HepG2 (cell line): ENCODE measurements around the gene SH3BP5. TPM values are rescaled to one million over a fixed set of nuclear protein-coding genes. Genes with fewer than 3 reads are reported as not detected.
A peak's percentile ranks its signal among the peaks of the same experiment; 100 is the strongest.

Experiments used
- AKAP8 ChIP-seq: sonication (generic); formaldehyde crosslinking; IDR thresholded peaks from 2 replicates; pipeline ENCODE4 v1.5.1; 2020; ENCODE audit warnings: mild to moderate bottlenecking, missing genetic modification reagents
- ARNT ChIP-seq: fragments of 450-650 bp; IDR thresholded peaks from 2 replicates; pipeline ENCODE4 v1.6.1; 2017
- ARNTL ChIP-seq: sonication (generic); formaldehyde crosslinking; IDR thresholded peaks from 2 replicates; pipeline ENCODE4 v1.4.0; 2020; ENCODE audit warnings: mild to moderate bottlenecking, missing genetic modification reagents
- DPF2 ChIP-seq: sonication (generic); formaldehyde crosslinking; IDR thresholded peaks from 2 replicates; pipeline ENCODE4 v1.4.0; 2020; ENCODE audit warnings: mild to moderate bottlenecking, low read depth, missing genetic modification reagents, borderline replicate concordance
- ETS1 ChIP-seq: sonication (generic); formaldehyde crosslinking; IDR thresholded peaks from 2 replicates; pipeline ENCODE4 v1.4.0; 2020; ENCODE audit warnings: missing genetic modification reagents
- HNRNPLL ChIP-seq: fragments of 200-400 bp; formaldehyde crosslinking; IDR thresholded peaks from 2 replicates; pipeline ENCODE4 v1.6.1; 2017; ENCODE audit warnings: mild to moderate bottlenecking, low read depth, low read length; ENCODE audit not compliant: poor library complexity, severe bottlenecking
- KAT8 ChIP-seq: IDR thresholded peaks from 2 replicates; pipeline ENCODE4 v1.6.1; 2016; ENCODE audit warnings: missing genetic modification reagents, missing compliant biosample characterization
- KLF11 ChIP-seq: IDR thresholded peaks from 2 replicates; pipeline ENCODE4 v1.6.1; 2016; ENCODE audit warnings: missing compliant biosample characterization
- KMT2A ChIP-seq: sonication (generic); formaldehyde crosslinking; IDR thresholded peaks from 2 replicates; pipeline ENCODE4 v1.4.0; 2020; ENCODE audit warnings: missing genetic modification reagents
- MIXL1 ChIP-seq: IDR thresholded peaks from 2 replicates; pipeline ENCODE4 v1.6.1; 2016
- NFIB ChIP-seq: sonication (generic); formaldehyde crosslinking; IDR thresholded peaks from 2 replicates; pipeline ENCODE4 v1.9.0; 2021; ENCODE audit warnings: missing genetic modification reagents, mild to moderate bottlenecking, borderline replicate concordance
- SP4 ChIP-seq: sonication (generic); formaldehyde crosslinking; IDR thresholded peaks from 2 replicates; pipeline ENCODE4 v1.8.1; 2023; ENCODE audit warnings: mild to moderate bottlenecking, missing genetic modification reagents
- TBL1XR1 ChIP-seq: fragments of 150-350 bp; IDR thresholded peaks from 2 replicates; pipeline ENCODE4 v1.6.1; 2014; ENCODE audit warnings: borderline replicate concordance, low read length; ENCODE audit not compliant: partially characterized antibody
- THAP11 ChIP-seq: IDR thresholded peaks from 2 replicates; pipeline ENCODE4 v1.6.1; 2016; ENCODE audit warnings: missing biosample characterization, missing genetic modification reagents
- ZNF501 ChIP-seq: sonication (generic); formaldehyde crosslinking; IDR thresholded peaks from 2 replicates; pipeline ENCODE4 v1.5.1; 2020; ENCODE audit warnings: mild to moderate bottlenecking, moderate library complexity, missing genetic modification reagents
- ZNF512 ChIP-seq: sonication (generic); formaldehyde crosslinking; IDR thresholded peaks from 2 replicates; pipeline ENCODE4 v1.4.0; 2020; ENCODE audit warnings: mild to moderate bottlenecking, missing genetic modification reagents
- ZNF552 ChIP-seq: sonication (generic); formaldehyde crosslinking; IDR thresholded peaks from 2 replicates; pipeline ENCODE4 v1.9.0; 2022; ENCODE audit warnings: missing genetic modification reagents, mild to moderate bottlenecking, borderline replicate concordance
- ZNF674 ChIP-seq: sonication (generic); formaldehyde crosslinking; IDR thresholded peaks from 2 replicates; pipeline ENCODE4 v1.5.0; 2020; ENCODE audit warnings: low read depth, mild to moderate bottlenecking, missing genetic modification reagents
- polyA plus RNA-seq, 8 experiments: library from polyadenylated mRNA; depleted of rRNA in 3 of 8; stranded (reverse) in 7 of 8; unstranded in 1 of 8; fragments of >200 nt; fragmentation: Illumina TruSeq in 4 of 8; extraction: Trizol in 4 of 8; gene quantifications; 2 replicates each; pipeline versions ENCODE4 v1.2.1 to v1.2.3, GENCODE V29; 2011 to 2016; ENCODE audit warnings: low read depth in 4 of 8, missing spikeins in 1 of 8, mixed read lengths in 1 of 8; ENCODE audit not compliant: insufficient read depth in 1 of 8
- total RNA-seq, 5 experiments: library from RNA; depleted of rRNA; stranded (reverse); fragments of >200 nt; fragmentation: Illumina TruSeq; extraction: Trizol; gene quantifications; 2 replicates each; pipeline ENCODE4 v1.2.3, GENCODE V29; 2016; ENCODE audit warnings: low read depth in 1 of 5
- TF ChIP-seq, protein P1 (sequence below): IDR thresholded peaks from 2 replicates; pipeline ENCODE4 v1.6.1; 2016; ENCODE audit warnings: missing compliant biosample characterization, missing genetic modification reagents, borderline replicate concordance
- TF ChIP-seq, protein P2 (sequence below): IDR thresholded peaks from 2 replicates; pipeline ENCODE4 v1.6.1; 2016; ENCODE audit warnings: missing genetic modification reagents, missing compliant biosample characterization
- TF ChIP-seq, protein P3 (sequence below): sonication (generic); formaldehyde crosslinking; IDR thresholded peaks from 2 replicates; pipeline ENCODE4 v1.4.0; 2020; ENCODE audit warnings: missing genetic modification reagents

The SH3BP5 gene
- total and polyA plus RNA-seq, 2 of the 13 experiments (the other 11 are each of a cell fraction or from before 2014, with no cell fraction given): 0.09 to 0.16 TPM

DNA sequence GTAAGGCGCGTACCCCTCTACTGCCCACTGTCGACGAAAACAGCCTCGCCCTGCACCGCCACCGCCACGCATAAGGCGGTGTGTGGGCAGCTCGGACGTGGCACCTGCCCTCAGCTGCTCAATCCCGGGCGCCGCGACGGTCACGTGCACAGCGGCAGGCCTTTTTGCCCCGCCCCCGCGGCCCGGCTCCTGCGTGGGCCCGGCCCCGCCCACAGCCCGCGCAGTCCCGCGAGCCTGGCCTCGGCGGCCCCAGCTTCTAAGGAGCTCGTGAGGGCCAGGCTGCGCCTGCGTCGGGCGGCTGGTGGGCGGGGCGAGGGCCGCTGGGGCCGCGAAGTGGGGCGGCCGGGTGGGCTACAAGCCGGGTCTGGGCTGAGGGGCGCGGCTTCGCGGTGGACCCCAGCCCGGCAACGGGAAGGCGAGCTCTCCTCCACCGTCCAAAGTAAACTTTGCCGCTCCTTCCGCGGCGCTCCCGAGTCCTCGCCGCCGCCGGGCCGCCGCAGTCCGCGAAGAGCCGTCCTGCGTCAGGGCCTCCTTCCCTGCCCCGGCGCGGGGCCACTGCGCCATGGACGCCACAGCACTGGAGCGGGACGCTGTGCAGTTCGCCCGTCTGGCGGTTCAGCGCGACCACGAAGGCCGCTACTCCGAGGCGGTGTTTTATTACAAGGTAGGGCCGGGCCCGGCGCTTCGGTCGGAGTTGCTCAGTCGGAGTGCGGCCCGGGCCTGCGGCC is 126.3 kb downstream of the SH3BP5 start, which contains the start of gene CAPN7 (continued):
- TF ChIP-seq ETS1 (CRISPR knock-in tag): peak; percentile 67; the same call in 1 of the 2 replicates
- TF ChIP-seq DPF2 (CRISPR knock-in tag): 0 out of 2 replicates have a peak, but pooled peaks have one; percentile 42
- TF ChIP-seq AKAP8 (CRISPR knock-in tag): peak; percentile 87
- TF ChIP-seq, protein P1, sequence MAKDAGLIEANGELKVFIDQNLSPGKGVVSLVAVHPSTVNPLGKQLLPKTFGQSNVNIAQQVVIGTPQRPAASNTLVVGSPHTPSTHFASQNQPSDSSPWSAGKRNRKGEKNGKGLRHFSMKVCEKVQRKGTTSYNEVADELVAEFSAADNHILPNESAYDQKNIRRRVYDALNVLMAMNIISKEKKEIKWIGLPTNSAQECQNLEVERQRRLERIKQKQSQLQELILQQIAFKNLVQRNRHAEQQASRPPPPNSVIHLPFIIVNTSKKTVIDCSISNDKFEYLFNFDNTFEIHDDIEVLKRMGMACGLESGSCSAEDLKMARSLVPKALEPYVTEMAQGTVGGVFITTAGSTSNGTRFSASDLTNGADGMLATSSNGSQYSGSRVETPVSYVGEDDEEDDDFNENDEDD: peak; percentile 89; the same call in 1 of the 2 replicates
- TF ChIP-seq KMT2A (CRISPR knock-in tag): peak; percentile 85
- TF ChIP-seq MIXL1: no peak
- TF ChIP-seq, protein P2, sequence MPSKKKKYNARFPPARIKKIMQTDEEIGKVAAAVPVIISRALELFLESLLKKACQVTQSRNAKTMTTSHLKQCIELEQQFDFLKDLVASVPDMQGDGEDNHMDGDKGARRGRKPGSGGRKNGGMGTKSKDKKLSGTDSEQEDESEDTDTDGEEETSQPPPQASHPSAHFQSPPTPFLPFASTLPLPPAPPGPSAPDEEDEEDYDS (CRISPR knock-in tag): peak; percentile 69
- peak; percentile 92 for TF ChIP-seq HNRNPLL
- 0 out of 2 replicates have a peak, but pooled peaks have one; percentile 15 for TF ChIP-seq KLF11 (CRISPR knock-in tag)
- TF ChIP-seq THAP11 (CRISPR knock-in tag): peak; percentile 69
- peak; percentile 45; the same call in 1 of the 2 replicates for TF ChIP-seq ZNF501
- TF ChIP-seq ZNF674 (CRISPR knock-in tag): no peak
- TF ChIP-seq ARNT: no peak
- TF ChIP-seq ZNF512 (CRISPR knock-in tag): no peak
- TF ChIP-seq KAT8 (CRISPR knock-in tag): 0 out of 2 replicates have a peak, but pooled peaks have one; percentile 40
- TF ChIP-seq, protein P3, sequence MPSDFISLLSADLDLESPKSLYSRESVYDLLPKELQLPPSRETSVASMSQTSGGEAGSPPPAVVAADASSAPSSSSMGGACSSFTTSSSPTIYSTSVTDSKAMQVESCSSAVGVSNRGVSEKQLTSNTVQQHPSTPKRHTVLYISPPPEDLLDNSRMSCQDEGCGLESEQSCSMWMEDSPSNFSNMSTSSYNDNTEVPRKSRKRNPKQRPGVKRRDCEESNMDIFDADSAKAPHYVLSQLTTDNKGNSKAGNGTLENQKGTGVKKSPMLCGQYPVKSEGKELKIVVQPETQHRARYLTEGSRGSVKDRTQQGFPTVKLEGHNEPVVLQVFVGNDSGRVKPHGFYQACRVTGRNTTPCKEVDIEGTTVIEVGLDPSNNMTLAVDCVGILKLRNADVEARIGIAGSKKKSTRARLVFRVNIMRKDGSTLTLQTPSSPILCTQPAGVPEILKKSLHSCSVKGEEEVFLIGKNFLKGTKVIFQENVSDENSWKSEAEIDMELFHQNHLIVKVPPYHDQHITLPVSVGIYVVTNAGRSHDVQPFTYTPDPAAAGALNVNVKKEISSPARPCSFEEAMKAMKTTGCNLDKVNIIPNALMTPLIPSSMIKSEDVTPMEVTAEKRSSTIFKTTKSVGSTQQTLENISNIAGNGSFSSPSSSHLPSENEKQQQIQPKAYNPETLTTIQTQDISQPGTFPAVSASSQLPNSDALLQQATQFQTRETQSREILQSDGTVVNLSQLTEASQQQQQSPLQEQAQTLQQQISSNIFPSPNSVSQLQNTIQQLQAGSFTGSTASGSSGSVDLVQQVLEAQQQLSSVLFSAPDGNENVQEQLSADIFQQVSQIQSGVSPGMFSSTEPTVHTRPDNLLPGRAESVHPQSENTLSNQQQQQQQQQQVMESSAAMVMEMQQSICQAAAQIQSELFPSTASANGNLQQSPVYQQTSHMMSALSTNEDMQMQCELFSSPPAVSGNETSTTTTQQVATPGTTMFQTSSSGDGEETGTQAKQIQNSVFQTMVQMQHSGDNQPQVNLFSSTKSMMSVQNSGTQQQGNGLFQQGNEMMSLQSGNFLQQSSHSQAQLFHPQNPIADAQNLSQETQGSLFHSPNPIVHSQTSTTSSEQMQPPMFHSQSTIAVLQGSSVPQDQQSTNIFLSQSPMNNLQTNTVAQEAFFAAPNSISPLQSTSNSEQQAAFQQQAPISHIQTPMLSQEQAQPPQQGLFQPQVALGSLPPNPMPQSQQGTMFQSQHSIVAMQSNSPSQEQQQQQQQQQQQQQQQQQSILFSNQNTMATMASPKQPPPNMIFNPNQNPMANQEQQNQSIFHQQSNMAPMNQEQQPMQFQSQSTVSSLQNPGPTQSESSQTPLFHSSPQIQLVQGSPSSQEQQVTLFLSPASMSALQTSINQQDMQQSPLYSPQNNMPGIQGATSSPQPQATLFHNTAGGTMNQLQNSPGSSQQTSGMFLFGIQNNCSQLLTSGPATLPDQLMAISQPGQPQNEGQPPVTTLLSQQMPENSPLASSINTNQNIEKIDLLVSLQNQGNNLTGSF (CRISPR knock-in tag): no peak; the same call in 1 of the 2 replicates
- no peak for TF ChIP-seq TBL1XR1
- TF ChIP-seq ARNTL: peak; percentile 88
- TF ChIP-seq NFIB (CRISPR knock-in tag): no peak
- TF ChIP-seq ZNF552 (CRISPR knock-in tag): peak; percentile 73; the same call in 1 of the 2 replicates
- TF ChIP-seq SP4 (CRISPR knock-in tag): peak; percentile 94
